Mesothelial cell of epicardium (in vitro differentiated cells): ENCODE results near the gene RASGRF2. TPM values are rescaled to one million over a fixed set of nuclear protein-coding genes. Genes with fewer than 3 reads are reported as not detected.

Experiments used
- DNase-seq, 2 experiments: peaks; one replicate each; pipeline ENCODE4 v3.0.0; 2021; ENCODE audit warnings: low spot score in 2 of 2; ENCODE audit not compliant: unreplicated experiment in 2 of 2
- H3K27ac Mint-ChIP-seq: 2 replicates; pipeline ENCODE4 v1.8.0; 2021; ENCODE audit warnings: mixed read lengths
- H3K27me3 Mint-ChIP-seq: 2 replicates; pipeline ENCODE4 v1.8.0; 2021; ENCODE audit warnings: low read depth, mixed read lengths
- H3K36me3 Mint-ChIP-seq: 2 replicates; pipeline ENCODE4 v1.8.0; 2021; ENCODE audit warnings: mixed read lengths
- H3K4me1 Mint-ChIP-seq: 2 replicates; pipeline ENCODE4 v1.8.0; 2021; ENCODE audit warnings: mixed read lengths
- H3K4me3 Mint-ChIP-seq: 2 replicates; pipeline ENCODE4 v1.8.0; 2021; ENCODE audit warnings: mild to moderate bottlenecking, moderate library complexity, mixed read lengths
- H3K9me3 Mint-ChIP-seq: 2 replicates; pipeline ENCODE4 v1.8.0; 2021; ENCODE audit warnings: mixed read lengths
- total RNA-seq: library from RNA; stranded (reverse); gene quantifications from 3 replicates; pipeline ENCODE4 v1.2.1, GENCODE V29; 2021
- TF ChIP-seq, protein P1 (sequence below): fragments of 200-600 bp; sonication (generic); IDR thresholded peaks from one replicate; pipeline ENCODE4 v1.5.0; 2021; ENCODE audit warnings: antibody characterized with exemption; ENCODE audit not compliant: unreplicated experiment

The RASGRF2 gene
- total RNA-seq, 1 donor from 2014 or later = 5.7 TPM

DNA sequence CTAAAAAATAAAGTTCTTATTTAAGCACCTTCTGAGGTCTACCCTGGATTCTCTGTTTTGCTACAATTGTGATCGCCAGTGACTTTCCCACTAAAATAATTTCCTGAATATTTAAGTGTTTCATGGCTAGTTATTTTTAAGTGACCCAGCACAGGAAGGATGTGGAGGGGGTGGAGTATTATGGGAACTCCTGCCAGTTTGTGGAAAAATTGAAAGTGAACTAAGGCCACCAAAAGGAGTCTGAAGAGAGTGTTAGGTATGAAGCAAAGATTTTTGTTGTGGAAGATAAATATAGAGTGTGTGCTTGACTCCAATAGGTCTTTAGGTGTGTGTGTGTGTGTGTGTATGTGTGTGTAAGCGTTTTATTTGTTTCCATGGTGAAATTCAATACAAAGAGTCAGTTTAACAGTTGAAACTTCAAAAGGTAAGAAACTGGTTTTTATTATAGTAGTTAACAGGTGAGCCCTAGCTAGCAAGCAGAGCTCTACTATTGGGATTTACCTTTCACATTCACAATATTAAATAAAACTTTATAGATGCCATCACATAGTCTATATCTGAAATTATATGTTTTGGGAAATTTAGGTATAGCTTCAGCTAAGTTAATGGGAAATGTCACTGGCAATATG lies 25.6 kb downstream of the RASGRF2 start:
- H3K27ac Mint-ChIP-seq = no peak overlapping the region
- H3K36me3 Mint-ChIP-seq = no peaks in the 10 kb centered on the region
- H3K4me1 Mint-ChIP-seq = no peaks in the 10 kb centered on the region
- DNase-seq = no peak
- H3K9me3 Mint-ChIP-seq = no peaks in the 10 kb centered on the region
- no peaks in the 10 kb centered on the region for H3K27me3 Mint-ChIP-seq
- TF ChIP-seq, protein P1, sequence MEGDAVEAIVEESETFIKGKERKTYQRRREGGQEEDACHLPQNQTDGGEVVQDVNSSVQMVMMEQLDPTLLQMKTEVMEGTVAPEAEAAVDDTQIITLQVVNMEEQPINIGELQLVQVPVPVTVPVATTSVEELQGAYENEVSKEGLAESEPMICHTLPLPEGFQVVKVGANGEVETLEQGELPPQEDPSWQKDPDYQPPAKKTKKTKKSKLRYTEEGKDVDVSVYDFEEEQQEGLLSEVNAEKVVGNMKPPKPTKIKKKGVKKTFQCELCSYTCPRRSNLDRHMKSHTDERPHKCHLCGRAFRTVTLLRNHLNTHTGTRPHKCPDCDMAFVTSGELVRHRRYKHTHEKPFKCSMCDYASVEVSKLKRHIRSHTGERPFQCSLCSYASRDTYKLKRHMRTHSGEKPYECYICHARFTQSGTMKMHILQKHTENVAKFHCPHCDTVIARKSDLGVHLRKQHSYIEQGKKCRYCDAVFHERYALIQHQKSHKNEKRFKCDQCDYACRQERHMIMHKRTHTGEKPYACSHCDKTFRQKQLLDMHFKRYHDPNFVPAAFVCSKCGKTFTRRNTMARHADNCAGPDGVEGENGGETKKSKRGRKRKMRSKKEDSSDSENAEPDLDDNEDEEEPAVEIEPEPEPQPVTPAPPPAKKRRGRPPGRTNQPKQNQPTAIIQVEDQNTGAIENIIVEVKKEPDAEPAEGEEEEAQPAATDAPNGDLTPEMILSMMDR = no peak
- no peak overlapping the region for H3K4me3 Mint-ChIP-seq

DNA sequence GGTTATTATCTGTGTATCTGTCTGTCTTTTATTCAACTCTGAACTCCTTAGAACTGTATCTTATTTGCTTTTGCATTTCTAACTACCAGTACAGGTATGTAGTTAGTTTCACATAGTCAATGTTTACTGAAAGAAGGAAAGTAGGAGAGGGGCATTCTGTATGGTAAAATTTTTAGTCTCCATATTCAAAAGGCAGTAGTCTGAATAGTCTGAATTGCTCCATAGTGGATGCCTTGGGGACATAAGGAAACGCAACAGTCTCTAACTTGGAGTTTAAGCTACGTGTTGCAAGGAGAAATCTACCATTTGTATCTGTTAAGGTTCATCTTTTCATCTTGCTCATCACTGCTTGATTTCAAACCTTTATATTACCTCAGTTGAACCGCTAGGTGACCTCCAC lies 26.2 kb downstream of the RASGRF2 start:
- H3K27ac Mint-ChIP-seq = no peak overlapping the region
- TF ChIP-seq, protein P1 = no peak
- no peaks in the 10 kb centered on the region for H3K36me3 Mint-ChIP-seq
- H3K4me1 Mint-ChIP-seq = no peaks in the 10 kb centered on the region
- no peaks in the 10 kb centered on the region for H3K27me3 Mint-ChIP-seq
- DNase-seq = no peak
- H3K4me3 Mint-ChIP-seq = no peak overlapping the region
- H3K9me3 Mint-ChIP-seq = no peaks in the 10 kb centered on the region

DNA sequence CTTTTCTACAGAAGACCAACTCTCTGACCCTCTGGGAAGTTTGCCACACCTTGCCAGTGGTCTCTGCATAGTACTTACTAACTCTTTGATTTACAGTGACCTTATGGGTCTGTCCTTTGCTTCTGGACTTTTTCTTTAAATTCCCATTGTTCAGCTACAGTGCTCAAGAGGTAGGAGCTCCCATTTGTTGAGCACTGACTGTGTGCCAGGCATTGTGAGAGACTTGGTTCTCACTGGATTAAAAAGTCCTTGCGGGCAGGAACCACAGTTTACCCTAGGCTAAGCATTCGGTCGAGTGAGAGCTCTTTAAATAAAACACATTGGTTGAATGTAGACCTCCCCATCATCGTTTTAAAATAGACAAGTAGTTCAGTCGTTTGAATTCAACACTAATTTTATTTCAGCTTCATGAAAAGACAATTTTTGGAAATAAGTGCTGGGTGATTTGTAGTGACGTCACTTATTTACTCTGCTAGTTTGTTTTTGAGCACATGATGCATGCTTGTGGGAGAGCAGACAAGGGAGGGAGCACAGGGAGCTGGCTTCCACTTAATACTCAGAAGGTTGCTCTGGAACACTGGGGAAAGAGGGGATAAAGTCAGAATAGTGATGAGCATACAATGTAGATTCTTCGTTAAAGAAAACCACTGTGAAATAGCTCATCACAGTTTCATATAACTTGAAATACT lies 27.1 kb downstream of the RASGRF2 start:
- Mint-ChIP-seq H3K9me3 (no peaks in the 10 kb centered on the region), H3K27ac (no peak overlapping the region), H3K4me1 (peaks cover under 1% of the 10 kb centered on the region), H3K4me3 (no peak overlapping the region), H3K36me3 (no peaks in the 10 kb centered on the region), H3K27me3 (no peaks in the 10 kb centered on the region)
- DNase-seq = no peak
- TF ChIP-seq, protein P1 = no peak

DNA sequence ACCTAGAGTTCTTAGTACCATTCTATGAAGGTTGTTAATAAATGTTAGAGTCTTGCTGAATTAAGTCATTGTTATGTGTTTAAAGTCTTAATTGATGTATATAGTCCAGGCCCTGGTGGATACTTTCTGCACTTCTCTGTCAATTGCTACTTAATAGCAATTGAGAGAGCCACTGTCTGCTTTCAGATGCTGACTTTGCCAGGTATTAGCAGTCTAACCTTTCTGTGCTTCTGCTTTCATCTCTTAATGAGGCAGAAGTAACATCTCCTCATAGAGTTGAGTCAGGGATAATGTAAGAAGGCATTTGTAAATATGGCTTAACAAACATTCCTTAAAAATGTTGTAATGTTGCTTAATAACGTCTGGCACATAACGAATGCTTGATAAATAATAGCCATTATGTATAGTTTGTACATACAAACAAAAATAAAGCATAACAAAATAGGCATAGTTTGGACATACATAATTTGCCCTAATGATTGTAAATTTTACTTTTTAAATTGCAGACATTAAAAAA lies 28.3 kb downstream of the RASGRF2 start:
- TF ChIP-seq, protein P1 = no peak
- Mint-ChIP-seq H3K9me3 (no peaks in the 10 kb centered on the region), H3K36me3 (no peaks in the 10 kb centered on the region), H3K27ac (no peak overlapping the region), H3K4me3 (no peak overlapping the region), H3K4me1 (peaks cover 4% of the 10 kb centered on the region), H3K27me3 (no peaks in the 10 kb centered on the region)
- no peak for DNase-seq

DNA sequence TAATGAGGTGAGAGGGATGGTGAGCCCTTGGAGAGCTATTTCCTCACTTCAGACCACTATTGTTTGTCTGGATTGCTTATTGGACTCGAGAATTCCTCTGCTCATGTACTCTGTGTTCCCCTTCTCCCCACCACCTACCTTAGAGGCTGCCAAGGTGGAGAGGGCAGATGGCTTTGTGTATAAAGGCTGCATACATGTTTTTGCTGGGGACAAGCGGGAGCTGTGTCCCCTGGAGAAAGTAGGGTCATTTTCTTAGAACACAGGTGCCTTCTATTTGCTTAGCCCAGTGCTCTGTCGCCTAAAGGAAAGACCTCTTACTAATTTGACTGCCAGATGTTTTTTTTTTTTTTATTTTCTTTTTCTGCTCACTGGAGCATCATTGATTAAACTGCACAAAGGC lies 29.7 kb downstream of the RASGRF2 start:
- TF ChIP-seq, protein P1 = no peak
- no peaks in the 10 kb centered on the region for H3K9me3 Mint-ChIP-seq
- H3K4me1 Mint-ChIP-seq = peaks cover 4% of the 10 kb centered on the region
- H3K27me3 Mint-ChIP-seq = no peaks in the 10 kb centered on the region
- H3K4me3 Mint-ChIP-seq = no peak overlapping the region
- no peak overlapping the region for H3K27ac Mint-ChIP-seq
- no peak for DNase-seq
- no peaks in the 10 kb centered on the region for H3K36me3 Mint-ChIP-seq
